Measurements from ENCODE around the gene CCDC51. TPM values are rescaled to one million over a fixed set of nuclear protein-coding genes. Genes with fewer than 3 reads are reported as not detected.

Gene CCDC51
- total and polyA plus RNA-seq, 2 of the 13 experiments (the other 11 are each of a cell fraction or from before 2014, with no cell fraction given), result 18.1 to 29.4 TPM

DNA sequence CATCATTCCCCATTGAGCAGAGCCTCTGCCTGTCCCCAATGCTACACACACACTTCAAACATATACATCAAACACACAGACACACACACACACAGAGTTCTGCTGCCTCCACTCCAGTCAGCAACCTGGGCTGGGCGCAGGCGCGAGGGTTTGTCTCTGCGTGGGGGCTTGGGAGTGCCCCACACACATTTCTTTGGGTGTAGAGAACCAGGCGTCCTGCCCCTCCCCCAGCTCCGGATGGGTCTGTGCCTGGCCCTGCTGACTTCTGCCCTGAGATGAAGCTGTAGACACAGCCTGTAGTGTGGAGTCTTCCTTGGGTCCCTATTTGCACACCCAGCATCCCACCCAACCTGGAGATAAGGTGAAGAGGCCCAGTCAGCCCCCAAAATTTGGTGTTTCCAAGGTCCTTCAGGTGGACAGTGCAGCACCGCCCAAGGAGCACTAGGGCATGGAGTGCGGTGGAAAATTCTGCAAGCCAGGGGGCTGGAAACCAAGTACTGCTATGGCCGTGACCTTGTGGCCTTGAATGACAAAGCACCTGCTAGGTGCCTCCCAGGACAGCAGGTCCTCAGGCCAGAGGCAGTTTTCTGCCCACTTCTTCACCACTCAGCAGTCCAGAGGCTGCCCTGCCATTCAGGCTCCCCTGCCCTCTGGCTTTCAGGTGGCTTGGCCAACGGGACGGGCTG is 41.1 kb downstream of the CCDC51 start (continued):
- TF ChIP-seq, protein P1, sequence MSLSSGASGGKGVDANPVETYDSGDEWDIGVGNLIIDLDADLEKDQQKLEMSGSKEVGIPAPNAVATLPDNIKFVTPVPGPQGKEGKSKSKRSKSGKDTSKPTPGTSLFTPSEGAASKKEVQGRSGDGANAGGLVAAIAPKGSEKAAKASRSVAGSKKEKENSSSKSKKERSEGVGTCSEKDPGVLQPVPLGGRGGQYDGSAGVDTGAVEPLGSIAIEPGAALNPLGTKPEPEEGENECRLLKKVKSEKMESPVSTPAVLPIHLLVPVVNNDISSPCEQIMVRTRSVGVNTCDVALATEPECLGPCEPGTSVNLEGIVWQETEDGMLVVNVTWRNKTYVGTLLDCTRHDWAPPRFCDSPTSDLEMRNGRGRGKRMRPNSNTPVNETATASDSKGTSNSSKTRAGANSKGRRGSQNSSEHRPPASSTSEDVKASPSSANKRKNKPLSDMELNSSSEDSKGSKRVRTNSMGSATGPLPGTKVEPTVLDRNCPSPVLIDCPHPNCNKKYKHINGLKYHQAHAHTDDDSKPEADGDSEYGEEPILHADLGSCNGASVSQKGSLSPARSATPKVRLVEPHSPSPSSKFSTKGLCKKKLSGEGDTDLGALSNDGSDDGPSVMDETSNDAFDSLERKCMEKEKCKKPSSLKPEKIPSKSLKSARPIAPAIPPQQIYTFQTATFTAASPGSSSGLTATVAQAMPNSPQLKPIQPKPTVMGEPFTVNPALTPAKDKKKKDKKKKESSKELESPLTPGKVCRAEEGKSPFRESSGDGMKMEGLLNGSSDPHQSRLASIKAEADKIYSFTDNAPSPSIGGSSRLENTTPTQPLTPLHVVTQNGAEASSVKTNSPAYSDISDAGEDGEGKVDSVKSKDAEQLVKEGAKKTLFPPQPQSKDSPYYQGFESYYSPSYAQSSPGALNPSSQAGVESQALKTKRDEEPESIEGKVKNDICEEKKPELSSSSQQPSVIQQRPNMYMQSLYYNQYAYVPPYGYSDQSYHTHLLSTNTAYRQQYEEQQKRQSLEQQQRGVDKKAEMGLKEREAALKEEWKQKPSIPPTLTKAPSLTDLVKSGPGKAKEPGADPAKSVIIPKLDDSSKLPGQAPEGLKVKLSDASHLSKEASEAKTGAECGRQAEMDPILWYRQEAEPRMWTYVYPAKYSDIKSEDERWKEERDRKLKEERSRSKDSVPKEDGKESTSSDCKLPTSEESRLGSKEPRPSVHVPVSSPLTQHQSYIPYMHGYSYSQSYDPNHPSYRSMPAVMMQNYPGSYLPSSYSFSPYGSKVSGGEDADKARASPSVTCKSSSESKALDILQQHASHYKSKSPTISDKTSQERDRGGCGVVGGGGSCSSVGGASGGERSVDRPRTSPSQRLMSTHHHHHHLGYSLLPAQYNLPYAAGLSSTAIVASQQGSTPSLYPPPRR (CRISPR knock-in tag; IDR thresholded peaks at IDR 0.05; ENCODE audit: borderline replicate concordance), result no peak
- no peak for TF ChIP-seq NONO (IDR thresholded peaks at IDR 0.05)
- TF ChIP-seq NONO (CRISPR knock-in tag; conservative IDR thresholded peaks at IDR 0.05), result no peak; the same call in 1 of the 2 replicates
- TF ChIP-seq, protein P2, sequence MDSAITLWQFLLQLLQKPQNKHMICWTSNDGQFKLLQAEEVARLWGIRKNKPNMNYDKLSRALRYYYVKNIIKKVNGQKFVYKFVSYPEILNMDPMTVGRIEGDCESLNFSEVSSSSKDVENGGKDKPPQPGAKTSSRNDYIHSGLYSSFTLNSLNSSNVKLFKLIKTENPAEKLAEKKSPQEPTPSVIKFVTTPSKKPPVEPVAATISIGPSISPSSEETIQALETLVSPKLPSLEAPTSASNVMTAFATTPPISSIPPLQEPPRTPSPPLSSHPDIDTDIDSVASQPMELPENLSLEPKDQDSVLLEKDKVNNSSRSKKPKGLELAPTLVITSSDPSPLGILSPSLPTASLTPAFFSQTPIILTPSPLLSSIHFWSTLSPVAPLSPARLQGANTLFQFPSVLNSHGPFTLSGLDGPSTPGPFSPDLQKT (CRISPR knock-in tag; IDR thresholded peaks at IDR 0.05; ENCODE audit: borderline replicate concordance), result no peak
- no peak for TF ChIP-seq NCOA2 (CRISPR knock-in tag; IDR thresholded peaks at IDR 0.05)
- TF ChIP-seq HDAC1 (CRISPR knock-in tag; IDR thresholded peaks at IDR 0.05), result no peak
- no peak for TF ChIP-seq ZFP82 (CRISPR knock-in tag; IDR thresholded peaks at IDR 0.05; ENCODE audit: borderline replicate concordance)
- no peak for TF ChIP-seq ZNF143 (CRISPR knock-in tag; IDR thresholded peaks at IDR 0.05)
- TF ChIP-seq, protein P3, sequence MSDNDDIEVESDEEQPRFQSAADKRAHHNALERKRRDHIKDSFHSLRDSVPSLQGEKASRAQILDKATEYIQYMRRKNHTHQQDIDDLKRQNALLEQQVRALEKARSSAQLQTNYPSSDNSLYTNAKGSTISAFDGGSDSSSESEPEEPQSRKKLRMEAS (IDR thresholded peaks at IDR 0.05), result no peak
- TF ChIP-seq, protein P4, sequence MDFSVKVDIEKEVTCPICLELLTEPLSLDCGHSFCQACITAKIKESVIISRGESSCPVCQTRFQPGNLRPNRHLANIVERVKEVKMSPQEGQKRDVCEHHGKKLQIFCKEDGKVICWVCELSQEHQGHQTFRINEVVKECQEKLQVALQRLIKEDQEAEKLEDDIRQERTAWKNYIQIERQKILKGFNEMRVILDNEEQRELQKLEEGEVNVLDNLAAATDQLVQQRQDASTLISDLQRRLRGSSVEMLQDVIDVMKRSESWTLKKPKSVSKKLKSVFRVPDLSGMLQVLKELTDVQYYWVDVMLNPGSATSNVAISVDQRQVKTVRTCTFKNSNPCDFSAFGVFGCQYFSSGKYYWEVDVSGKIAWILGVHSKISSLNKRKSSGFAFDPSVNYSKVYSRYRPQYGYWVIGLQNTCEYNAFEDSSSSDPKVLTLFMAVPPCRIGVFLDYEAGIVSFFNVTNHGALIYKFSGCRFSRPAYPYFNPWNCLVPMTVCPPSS (IDR thresholded peaks at IDR 0.05), result no peak
- TF ChIP-seq KLF15 (CRISPR knock-in tag; IDR thresholded peaks at IDR 0.05; ENCODE audit: borderline replicate concordance), result no peak
- no peak for TF ChIP-seq NFE2L2 (IDR thresholded peaks at IDR 0.05; ENCODE audit: low read length)
- TF ChIP-seq SYNCRIP (IDR thresholded peaks at IDR 0.05; ENCODE audit: insufficient read depth, low read depth, low read length), result no peak
- no peak for TF ChIP-seq PRDM4 (CRISPR knock-in tag; IDR thresholded peaks at IDR 0.05; ENCODE audit: borderline replicate concordance)
- peak; percentile 57; the same call in 1 of the 2 replicates for TF ChIP-seq NRL (CRISPR knock-in tag; IDR thresholded peaks at IDR 0.05; ENCODE audit: borderline replicate concordance)
- TF ChIP-seq ZNF282 (IDR thresholded peaks at IDR 0.05; ENCODE audit: partially characterized antibody), result no peak
- TF ChIP-seq TAF1 (CRISPR knock-in tag; IDR thresholded peaks at IDR 0.05), result no peak
- TF ChIP-seq MXD1 (CRISPR knock-in tag; IDR thresholded peaks at IDR 0.05), result no peak
- no peak for TF ChIP-seq FOXM1 (CRISPR knock-in tag; IDR thresholded peaks at IDR 0.05)
- no peak for TF ChIP-seq ZNF44 (CRISPR knock-in tag; IDR thresholded peaks at IDR 0.05)

Data from HepG2 (cell line).